ENCODE data around the gene UGT1A4.

UGT1A4 gene

DNA sequence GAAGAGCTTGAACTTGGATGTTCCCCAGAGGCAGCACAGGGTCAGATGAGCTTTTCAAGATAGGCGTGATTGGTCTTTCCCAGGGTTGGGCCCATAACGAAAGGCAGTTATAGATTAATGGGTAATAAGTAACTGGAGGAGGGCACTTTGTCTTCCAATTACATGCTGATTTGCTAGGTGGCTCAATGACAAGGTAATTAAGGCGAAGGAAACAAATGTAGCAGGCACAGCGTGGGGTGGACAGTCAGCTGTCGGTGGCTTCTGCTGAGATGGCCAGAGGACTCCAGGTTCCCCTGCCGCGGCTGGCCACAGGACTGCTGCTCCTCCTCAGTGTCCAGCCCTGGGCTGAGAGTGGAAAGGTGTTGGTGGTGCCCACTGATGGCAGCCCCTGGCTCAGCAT is at the start of gene UGT1A4:
Gene UGT1A4, plus strand, starts transcription at position 185 of the 400 bp plus-strand sequence. Its CDS starts 85 bp downstream, at position 270.
- no peak for DNase-seq (ENCODE audit: low read depth, low spot score)

DNA sequence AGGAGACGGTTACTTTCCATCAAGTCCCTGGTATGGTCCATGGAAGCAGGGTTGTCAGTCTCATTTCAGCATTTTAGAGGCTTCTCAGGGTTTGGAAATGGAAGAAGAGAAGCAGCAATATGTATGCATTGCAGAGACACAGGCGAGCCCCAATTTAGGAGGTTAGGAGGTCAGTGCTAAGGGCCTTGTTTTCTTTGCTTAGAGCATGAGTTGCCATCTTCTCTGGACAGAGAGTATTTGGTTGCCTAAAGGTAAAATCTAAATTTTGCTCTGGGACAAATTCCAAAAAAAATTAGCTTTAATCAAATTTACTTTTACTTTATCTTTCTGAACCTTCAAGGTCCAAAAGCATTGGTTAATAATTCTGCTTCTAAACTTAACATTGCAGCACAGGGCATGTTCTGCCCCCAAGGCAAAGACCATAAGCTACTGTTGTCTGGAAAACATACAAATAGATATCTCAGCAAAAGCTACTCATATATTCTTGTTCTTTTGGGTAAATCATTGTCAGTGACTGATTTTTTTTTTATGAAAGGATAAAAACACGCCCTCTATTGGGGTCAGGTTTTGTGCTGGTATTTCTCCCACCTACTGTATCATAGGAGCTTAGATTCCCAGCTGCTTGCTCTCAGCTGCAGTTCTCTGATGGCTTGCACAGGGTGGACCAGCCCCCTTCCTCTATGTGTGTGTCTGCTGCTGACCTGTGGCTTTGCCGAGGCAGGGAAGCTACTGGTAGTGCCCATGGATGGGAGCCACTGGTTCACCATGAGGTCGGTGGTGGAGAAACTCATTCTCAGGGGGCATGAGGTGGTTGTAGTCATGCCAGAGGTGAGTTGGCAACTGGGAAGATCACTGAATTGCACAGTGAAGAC is 47.0 kb upstream of the UGT1A4 start, which contains the start of gene UGT1A9:
Gene UGT1A9, plus strand, starts transcription at position 609 of the 872 bp plus-strand sequence. Its CDS starts 37 bp downstream, at position 646.
- DNase-seq (ENCODE audit: low read depth, low spot score) = no peak

DNA sequence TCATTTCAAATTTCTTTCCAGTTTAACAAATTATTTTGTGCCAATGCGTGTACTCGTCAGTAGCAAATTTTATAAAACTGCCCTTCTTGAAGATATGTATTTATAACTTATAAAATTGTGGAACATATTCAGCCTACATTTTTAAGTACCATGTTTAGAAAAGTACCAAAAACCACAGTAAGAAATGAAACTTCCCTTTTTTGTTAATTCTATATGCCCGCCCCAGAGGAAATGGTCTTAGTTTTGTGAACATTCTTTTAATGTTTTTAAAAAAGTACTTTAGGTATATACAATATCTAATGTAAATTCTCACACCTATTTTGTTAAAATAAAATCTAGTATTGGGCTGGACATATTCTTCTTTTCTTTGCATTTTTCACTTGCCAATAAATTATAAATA is 45.6 kb upstream of the UGT1A4 start:
- no peak for DNase-seq (ENCODE audit: low read depth, low spot score)

DNA sequence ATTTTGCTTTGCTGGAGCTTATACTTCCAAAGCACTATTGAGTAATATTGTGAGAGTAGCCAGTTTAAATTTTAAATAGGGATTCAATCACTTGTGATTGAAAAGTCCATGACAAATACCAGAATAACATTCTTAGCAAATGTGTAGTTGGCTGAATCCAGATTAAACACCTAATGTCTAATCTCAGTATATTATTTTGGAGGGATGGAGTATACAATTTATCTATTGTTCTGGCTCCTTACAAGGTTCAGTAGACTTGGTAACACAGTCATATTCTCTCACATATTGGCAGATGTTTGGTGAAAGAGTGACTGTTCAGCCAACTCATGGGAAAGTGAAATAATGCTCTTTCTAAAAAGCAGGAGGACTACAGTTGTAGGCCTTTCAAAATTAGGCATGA is 44.6 kb upstream of the UGT1A4 start:
- no peak for DNase-seq (ENCODE audit: low read depth, low spot score)

DNA sequence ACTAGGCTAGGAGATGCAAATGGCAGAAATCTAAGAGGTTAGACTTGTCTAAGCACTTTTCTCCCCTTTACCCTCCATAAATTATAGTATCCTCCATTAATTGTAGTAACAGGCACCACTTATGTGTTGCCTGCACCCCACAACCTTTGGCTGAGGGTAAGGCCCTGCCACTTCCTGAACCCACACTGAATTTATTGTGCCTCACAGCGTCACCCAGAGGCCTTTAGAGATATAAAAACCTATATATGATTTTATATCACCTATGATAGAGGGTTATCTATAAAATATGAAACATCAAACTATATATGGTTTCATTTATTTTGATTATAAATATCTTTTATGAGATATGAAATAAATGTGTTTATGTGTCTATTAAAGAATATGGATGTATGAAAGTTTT is 44.2 kb upstream of the UGT1A4 start:
- DNase-seq (ENCODE audit: low read depth, low spot score) = no peak

DNA sequence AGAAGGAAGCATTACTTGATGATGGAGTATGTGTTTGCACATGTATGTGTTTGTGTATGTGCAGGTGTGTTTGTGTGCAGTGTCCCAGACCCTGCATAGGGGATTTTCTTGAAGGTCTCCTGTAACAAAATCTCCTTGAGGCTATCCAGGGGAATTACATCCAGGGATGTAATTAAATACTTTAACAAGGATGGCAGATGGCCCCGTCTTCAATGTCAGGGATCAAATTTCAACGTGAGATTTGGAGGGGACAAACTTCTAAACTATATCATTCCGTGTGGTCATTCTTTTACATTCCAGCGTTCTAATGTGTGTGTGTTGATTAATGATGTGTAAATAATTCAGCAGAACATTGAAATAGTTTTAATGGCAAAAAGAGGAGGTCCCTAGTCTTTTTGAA is 43.5 kb upstream of the UGT1A4 start:
- no peak for DNase-seq (ENCODE audit: low read depth, low spot score)

DNA sequence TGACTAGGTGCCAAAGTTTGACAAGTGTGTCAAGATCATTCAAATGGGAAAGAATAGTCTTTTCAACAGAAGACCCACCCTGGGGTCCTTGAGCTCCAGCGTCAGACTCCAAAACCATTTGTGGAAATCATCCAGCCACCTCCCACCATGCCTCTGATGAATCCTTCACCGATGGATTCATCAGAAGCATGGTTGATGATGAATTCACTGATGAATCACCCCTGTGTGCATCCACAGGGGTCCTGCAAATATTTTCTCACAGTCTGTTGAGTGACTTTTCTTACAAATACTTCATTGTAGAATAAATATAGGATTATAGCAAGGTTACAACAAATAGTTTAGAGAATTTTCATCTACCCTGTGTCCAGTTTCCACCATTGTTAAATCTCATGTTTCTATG is 42.5 kb upstream of the UGT1A4 start:
- no peak for DNase-seq (ENCODE audit: low read depth, low spot score)

DNA sequence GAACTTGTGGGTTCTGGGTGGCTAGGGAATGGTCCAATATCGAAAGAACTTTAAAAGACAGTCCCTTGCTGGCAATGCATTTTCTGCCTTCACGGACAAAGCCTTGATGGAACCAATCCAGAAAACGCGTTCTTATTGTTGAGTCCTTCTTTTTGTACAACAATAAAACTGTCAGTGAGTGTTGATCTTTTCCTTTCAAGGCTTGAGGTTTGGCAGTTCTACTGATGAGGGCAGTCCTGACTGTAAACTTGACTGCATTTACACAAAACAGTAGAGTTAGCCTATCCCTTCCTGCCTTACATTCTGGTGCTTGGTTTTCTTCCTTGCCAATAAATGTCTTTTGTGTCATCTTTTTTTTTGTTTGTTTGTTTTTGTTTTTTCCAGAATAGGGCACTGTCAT is 39.3 kb upstream of the UGT1A4 start:
- DNase-seq (ENCODE audit: low read depth, low spot score) = no peak

DNA sequence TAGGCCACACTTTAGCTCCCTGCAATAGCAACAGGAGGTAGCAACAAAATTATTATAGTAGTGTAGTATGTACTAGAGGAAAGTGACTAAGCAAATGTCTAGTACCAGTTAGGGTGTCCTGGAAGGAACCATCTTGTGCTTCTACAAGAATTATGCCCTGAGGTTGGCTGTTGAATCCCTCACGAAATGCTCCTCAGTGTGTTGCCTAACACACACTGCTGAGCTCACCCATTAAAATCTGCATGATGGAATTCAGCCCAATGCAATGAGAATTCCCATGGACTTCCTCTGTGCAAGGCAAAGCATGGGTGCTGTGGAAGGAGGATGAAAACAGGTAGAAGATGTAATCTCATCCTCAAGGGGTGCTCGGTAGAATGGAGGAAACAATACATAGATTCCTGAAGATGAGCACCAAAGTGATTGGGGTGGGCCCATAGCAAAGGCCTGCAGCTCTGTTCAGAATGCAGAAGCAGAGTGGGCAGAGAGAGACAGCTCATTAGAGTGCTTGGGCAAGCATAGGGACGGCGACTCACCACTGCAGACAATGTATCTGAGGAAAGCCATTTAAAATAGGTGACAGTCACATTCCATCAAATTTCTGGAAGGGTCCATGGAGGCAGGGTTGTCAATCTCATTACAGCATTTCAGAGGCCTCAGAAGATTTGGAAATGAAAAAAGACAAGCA is 38.0 kb upstream of the UGT1A4 start:
- no peak for DNase-seq (ENCODE audit: low read depth, low spot score)

DNA sequence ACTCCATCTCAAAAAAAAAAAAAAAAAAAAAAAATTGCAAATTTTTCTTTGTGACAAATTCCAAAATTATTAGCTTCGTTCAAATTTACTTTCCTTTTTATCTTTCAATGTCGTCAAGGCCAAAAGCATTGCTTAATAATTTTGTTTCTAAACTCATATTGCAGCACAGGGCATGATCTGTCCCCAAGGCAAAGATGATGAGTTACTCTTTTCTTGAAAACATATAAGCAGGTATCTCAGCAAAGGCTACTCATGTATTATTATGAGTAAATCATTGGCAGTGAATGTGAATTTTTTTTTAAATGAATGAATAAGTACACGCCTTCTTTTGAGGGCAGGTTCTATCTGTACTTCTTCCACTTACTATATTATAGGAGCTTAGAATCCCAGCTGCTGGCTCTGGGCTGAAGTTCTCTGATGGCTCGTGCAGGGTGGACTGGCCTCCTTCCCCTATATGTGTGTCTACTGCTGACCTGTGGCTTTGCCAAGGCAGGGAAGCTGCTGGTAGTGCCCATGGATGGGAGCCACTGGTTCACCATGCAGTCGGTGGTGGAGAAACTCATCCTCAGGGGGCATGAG is 36.9 kb upstream of the UGT1A4 start, which contains the start of gene UGT1A7:
Gene UGT1A7, plus strand, starts transcription at position 381 of the 579 bp plus-strand sequence. Its CDS starts 37 bp downstream, at position 418.
- DNase-seq (ENCODE audit: low read depth, low spot score) = no peak

DNA sequence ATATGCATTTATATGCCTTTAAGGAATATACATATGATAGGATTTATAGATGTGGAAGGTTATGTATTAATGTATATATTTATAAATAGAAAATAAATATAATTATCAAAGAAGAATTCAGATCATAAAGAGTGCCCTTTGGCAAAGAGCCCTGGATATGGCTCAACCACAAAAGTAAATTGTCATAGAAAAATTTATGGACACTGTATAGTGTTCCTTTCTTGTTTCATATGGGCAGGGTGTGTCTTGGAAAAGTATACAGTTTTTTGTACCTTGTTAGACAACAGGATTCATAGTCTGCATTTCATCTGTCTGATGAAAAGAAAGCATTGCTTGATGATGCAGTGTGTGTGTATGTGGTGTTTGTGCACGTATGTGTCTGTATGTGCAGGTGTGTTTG is 33.9 kb upstream of the UGT1A4 start:
- no peak for DNase-seq (ENCODE audit: low read depth, low spot score)

DNA sequence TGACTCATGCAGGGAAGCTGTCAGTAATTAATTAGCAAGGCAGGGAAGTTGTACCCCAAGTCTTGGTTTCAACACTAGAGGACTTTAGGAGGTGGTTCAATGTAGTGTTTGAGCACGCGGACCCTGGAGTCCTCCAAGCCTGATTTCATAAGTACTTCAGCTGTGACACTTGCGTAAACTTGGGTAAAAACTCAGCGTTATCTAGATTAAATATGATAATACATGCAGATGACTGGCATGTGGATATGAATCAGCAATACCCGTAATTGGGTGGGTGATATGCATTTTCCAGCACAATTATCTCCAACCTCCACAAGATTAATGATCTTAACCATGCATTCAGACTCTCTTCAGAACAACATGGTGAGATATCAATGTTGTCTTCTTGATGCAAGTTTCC is 31.6 kb upstream of the UGT1A4 start:
- DNase-seq (ENCODE audit: low read depth, low spot score) = no peak

DNA sequence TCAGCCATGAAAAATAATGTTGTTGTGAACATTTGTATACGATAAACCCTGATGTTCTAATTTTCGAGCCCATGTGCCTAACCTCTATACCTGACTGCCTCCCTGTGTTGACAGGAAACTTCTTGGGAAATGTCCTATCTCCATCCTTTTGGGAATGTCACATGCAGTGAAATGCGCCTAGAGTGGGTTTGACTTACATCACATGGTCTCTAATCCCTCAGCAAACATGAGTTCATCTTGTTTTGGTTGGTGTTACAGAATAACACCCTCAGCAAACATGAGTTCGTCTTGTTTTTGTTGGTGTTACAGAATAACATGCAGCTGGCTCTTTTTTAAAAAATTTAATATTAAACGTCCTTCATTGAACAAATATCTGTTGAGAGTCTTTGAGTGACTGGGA is 30.2 kb upstream of the UGT1A4 start:
- no peak for DNase-seq (ENCODE audit: low read depth, low spot score)

DNA sequence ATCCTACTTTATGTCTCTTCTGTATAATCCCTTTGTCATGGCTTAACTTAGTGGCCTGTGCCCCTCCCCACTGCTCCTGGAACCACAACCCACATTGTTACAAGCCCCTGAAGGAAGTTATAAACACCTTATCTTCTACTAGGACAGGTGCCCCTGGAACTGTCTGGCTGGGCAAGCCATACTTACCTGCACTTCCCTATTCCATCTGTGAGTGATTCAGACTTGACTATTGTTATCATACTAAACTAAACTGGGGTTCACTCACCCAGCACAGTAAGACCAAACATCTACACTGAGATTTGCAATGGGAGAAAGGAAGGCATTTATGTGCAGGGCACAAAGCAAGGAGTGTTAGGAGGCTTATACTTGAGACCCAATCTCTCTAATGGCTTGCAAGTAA is 29.5 kb upstream of the UGT1A4 start:
- no peak for DNase-seq (ENCODE audit: low read depth, low spot score)

DNA sequence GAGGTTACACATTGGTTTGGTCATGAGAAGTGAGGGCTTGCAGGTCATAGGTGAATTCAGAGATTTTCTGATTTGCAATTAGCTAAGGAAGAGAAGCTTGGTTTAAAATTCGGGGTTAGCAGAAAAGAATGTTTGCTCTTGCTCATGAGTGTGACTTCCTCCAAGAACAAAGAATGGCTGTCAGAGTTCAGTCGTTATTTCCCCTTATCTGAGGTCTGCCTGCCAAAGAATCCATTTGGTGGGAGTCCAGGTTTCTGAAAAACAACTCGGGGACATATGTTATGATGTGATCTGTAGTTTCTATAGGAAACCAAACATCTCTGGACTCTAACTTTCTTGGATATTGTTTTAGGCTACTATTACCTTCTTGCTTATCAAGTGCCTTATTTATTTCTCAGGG is 29.0 kb upstream of the UGT1A4 start:
- DNase-seq (ENCODE audit: low read depth, low spot score) = no peak

DNA sequence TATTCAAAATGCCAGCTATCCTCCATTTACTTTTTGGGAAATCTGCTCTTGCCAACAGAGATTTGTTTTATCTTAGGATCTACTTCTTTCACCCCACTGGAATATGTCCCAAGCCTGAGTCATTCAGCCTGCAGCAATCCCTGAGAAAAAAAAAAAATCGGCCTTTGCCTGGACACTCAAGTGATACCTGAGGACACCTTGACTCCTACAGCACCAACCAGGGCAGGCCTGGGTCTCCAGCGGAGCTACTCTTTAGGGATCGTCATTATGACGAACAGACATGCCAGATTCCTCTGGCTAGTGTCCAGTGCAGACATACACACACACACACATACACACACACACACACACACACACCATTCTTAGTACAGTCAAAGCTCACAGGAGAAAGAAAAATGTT is 28.1 kb upstream of the UGT1A4 start:
- DNase-seq (ENCODE audit: low read depth, low spot score) = no peak

DNA sequence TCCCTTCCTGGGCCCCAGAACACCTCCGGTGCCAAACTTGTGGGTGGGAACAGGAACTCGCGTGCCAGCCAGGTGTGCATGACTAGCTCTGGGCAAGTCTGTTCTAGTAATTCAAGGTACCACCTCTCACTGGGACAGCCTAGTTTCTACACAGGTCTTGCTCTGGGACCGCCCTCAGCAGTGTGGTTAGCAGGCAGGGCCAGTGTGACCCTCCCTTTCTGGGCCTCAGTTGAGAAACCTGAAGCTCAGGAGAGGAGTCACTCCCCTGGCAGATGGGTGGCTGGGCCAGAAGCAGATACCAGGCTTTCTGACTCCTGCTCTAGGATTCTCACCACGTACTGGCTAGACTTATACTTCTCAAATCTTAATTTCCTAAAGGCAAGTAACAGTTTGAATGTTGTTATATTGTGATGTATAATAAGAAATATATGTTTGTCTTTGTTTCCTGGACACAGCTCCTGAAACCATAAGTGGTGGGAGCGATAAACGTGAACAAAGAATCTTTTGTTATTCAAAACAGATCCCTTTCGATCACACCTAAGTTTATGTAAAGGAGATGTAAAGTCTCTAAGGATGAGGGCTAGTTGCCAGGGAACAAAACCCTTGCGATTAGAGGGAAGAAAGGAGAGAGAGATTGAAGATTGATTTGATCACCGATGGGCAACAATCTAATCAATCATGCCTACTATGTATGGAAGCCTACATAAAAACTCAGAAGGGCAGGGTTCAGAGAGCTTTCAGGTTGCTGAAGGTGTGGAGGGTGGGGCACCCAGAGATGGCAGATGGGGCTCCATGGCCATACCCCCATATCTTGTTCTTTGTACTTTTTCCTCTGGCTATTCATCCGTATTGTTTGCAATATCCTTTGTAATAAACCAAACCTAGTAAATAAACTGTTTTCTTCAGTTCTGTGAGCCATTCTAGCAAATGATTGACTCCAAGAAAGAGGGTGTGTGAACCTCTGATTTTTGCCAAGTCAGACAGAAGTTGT is 26.8 kb upstream of the UGT1A4 start:
- DNase-seq (ENCODE audit: low read depth, low spot score) = no peak

DNA sequence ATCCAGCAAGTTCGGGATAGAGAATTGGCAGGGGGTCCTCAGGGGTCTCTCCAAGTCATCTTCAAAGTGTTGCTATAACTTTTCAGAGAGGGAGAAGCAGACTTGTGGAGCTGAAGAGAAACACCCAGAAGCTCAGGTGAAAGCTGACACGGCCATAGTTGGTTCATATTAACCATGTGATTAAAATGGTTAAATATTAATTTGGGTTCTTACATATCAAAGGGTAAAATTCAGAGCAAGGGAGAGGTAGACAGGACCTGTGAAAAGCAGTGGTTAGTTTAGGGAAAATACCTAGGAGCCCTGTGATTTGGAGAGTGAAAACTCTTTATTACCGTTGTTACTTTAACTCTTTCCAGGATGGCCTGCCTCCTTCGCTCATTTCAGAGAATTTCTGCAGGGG is 25.9 kb upstream of the UGT1A4 start, which contains the start of gene UGT1A6:
Gene UGT1A6, plus strand, starts transcription at position 243 of the 400 bp plus-strand sequence. Its CDS starts 115 bp downstream, at position 358.
- DNase-seq (ENCODE audit: low read depth, low spot score) = no peak

DNA sequence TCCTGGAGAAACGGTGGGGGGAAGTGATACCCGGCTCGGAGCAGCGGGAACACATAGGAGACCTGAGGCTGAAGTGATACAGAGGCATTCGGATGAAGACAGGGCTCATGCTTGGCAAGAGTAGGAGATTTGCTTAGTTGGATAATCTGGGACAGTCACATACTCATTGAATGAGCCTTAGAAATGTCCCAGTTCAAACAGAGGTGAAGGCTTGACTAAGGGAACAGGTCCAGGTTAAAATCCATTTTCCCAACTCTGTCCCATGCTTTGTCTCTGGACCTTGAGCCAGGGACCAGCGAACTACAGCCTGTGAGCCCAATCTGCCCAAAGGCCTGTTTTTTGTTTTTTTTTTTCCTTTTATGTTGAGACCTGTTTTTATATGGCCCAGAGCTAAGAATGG is 24.6 kb upstream of the UGT1A4 start:
- no peak for DNase-seq (ENCODE audit: low read depth, low spot score)

DNA sequence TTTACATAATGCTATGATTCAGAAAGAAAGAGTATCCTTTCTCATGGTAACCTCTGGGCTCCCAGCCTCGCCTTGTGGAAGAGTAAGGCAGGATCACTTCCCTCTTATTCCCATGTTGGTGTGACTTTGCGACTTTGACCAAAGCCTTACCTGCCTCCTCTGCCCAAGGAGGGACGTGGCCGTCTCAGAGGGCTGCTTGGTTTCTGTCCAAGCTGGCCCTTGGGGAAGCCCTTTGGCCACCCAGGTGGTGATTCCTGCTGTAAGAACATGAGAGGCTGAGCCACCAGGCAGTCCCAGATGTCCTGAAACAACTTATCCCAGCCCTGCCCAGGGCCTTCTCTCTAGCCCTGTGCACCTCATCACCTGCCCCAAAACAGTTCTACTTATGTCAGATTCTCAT is 19.8 kb upstream of the UGT1A4 start:
- no peak for DNase-seq (ENCODE audit: low read depth, low spot score)

DNA sequence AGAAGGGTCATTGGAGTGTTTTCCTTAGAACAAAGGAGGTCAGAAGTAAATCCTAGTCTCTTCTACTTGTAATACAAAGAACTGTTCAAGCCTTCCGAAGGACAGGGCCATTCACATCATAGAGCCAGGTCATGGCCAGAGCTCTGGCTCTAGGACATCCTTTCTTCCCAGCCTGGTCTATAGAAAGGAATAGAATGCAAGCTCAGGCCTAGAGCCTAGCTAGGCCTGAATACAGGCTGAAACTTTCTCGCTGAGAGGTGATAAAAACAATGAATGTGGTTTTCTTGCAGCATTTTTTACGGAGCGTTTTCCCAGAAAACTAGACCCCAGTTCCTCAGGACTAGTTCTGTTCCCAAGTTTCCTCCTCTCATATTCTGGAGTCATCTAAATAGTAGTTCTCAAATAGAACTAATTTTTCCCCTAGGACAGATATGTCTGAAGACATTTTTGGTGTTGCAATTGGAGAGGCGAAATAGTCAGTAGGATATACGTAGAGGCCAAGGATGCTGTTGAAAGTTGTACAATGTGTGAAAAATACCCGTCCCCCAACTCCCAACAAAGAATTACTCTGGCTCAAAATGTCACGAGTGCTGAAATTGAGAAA is 19.0 kb upstream of the UGT1A4 start:
- DNase-seq (ENCODE audit: low read depth, low spot score) = no peak

Data from activated naive CD8-positive, alpha-beta T cell treated with anti-CD3 and anti-CD28 coated beads, Interleukin-2, amount 50 U/mL, for 16 hours (primary cell).